Measurements from ENCODE around the gene KPNA1. TPM values are rescaled to one million over a fixed set of nuclear protein-coding genes. Genes with fewer than 3 reads are reported as not detected.

Gene KPNA1
- total and polyA plus RNA-seq, 2 experiments from 2014 or later, result 19.8 to 30.1 TPM

DNA sequence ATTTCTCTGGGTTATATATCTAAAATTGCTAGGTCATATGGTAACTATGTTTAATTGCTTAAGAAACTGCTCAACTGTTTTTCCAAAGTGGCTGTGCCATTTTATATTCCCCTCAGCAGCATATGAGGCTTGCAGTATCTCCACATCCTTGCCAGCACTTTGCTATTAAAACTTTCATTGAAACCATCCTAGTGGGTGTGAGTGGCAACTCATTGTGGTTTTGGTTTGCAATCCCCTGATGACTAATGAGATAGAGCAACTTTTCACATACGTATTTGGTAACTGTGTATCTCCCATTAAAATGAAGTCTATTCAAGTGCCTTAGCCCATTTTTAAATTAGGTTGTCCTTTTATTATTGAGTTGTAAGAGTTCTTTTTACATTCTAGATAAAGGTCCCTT lies 17.3 kb downstream of the KPNA1 start:
- DNase-seq (ENCODE audit: low spot score) (no peak), ATAC-seq (no peak)
- Histone ChIP-seq H3K4me3 (no peak overlapping the region), H3K36me3 (ENCODE audit: insufficient read depth) (peaks cover 5% of the 10 kb centered on the region; the same call in 1 of the 2 replicates), H3K27ac (ENCODE audit: low read depth) (no peak overlapping the region), H3K4me1 (ENCODE audit: insufficient read depth) (peaks cover 38% of the 10 kb centered on the region), H2AFZ (no peak overlapping the region), H3K79me2 (replicated peaks; ENCODE audit: insufficient read depth) (peaks cover 73% of the 10 kb centered on the region), H3K27me3 (ENCODE audit: insufficient read depth) (no peaks in the 10 kb centered on the region), H3F3A (replicated peaks; ENCODE audit: low read depth) (no peaks in the 10 kb centered on the region), H3K4me2 (no peak overlapping the region), H3K9me2 (ENCODE audit: insufficient read depth) (no peaks in the 10 kb centered on the region), H4K20me1 (replicated peaks; ENCODE audit: insufficient read depth) (peaks cover 20% of the 10 kb centered on the region)
- Mint-ChIP-seq H3K9me3 (no peaks in the 10 kb centered on the region), H3K27ac (no peak overlapping the region; the same call in 1 of the 2 replicates), H3K27me3 (ENCODE audit: insufficient read depth, low read depth, poor library complexity) (no peaks in the 10 kb centered on the region), H3K4me1 (peaks cover 32% of the 10 kb centered on the region), H3K36me3 (ENCODE audit: low read depth) (peaks cover 22% of the 10 kb centered on the region), H3K4me3 (no peak overlapping the region)
- TF ChIP-seq EZH2 (IDR thresholded peaks at IDR 0.05; ENCODE audit: low read depth, unreplicated experiment) (no peak), JUNB (IDR thresholded peaks at IDR 0.05; ENCODE audit: unreplicated experiment) (no peak), STAT1 (IDR thresholded peaks at IDR 0.05; ENCODE audit: unreplicated experiment) (no peak), NANOG (IDR thresholded peaks at IDR 0.05; ENCODE audit: borderline replicate concordance) (no peak), CREB1 (CRISPR knock-in tag; IDR thresholded peaks at IDR 0.05; ENCODE audit: low read depth) (no peak), EZH2phosphoT487 (IDR thresholded peaks at IDR 0.05; ENCODE audit: unreplicated experiment) (no peak), POLR2AphosphoS5 (IDR thresholded peaks at IDR 0.05; ENCODE audit: low read depth) (no peak), ZNF114 (CRISPR knock-in tag; IDR thresholded peaks at IDR 0.05) (no peak)
- TF ChIP-seq, protein P1, sequence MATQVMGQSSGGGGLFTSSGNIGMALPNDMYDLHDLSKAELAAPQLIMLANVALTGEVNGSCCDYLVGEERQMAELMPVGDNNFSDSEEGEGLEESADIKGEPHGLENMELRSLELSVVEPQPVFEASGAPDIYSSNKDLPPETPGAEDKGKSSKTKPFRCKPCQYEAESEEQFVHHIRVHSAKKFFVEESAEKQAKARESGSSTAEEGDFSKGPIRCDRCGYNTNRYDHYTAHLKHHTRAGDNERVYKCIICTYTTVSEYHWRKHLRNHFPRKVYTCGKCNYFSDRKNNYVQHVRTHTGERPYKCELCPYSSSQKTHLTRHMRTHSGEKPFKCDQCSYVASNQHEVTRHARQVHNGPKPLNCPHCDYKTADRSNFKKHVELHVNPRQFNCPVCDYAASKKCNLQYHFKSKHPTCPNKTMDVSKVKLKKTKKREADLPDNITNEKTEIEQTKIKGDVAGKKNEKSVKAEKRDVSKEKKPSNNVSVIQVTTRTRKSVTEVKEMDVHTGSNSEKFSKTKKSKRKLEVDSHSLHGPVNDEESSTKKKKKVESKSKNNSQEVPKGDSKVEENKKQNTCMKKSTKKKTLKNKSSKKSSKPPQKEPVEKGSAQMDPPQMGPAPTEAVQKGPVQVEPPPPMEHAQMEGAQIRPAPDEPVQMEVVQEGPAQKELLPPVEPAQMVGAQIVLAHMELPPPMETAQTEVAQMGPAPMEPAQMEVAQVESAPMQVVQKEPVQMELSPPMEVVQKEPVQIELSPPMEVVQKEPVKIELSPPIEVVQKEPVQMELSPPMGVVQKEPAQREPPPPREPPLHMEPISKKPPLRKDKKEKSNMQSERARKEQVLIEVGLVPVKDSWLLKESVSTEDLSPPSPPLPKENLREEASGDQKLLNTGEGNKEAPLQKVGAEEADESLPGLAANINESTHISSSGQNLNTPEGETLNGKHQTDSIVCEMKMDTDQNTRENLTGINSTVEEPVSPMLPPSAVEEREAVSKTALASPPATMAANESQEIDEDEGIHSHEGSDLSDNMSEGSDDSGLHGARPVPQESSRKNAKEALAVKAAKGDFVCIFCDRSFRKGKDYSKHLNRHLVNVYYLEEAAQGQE (IDR thresholded peaks at IDR 0.05; ENCODE audit: unreplicated experiment), result no peak
- TF ChIP-seq, protein P2, sequence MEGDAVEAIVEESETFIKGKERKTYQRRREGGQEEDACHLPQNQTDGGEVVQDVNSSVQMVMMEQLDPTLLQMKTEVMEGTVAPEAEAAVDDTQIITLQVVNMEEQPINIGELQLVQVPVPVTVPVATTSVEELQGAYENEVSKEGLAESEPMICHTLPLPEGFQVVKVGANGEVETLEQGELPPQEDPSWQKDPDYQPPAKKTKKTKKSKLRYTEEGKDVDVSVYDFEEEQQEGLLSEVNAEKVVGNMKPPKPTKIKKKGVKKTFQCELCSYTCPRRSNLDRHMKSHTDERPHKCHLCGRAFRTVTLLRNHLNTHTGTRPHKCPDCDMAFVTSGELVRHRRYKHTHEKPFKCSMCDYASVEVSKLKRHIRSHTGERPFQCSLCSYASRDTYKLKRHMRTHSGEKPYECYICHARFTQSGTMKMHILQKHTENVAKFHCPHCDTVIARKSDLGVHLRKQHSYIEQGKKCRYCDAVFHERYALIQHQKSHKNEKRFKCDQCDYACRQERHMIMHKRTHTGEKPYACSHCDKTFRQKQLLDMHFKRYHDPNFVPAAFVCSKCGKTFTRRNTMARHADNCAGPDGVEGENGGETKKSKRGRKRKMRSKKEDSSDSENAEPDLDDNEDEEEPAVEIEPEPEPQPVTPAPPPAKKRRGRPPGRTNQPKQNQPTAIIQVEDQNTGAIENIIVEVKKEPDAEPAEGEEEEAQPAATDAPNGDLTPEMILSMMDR (conservative IDR thresholded peaks at IDR 0.05; ENCODE audit: low read depth in 2 of 2), result no peak
- TF ChIP-seq, protein P3, sequence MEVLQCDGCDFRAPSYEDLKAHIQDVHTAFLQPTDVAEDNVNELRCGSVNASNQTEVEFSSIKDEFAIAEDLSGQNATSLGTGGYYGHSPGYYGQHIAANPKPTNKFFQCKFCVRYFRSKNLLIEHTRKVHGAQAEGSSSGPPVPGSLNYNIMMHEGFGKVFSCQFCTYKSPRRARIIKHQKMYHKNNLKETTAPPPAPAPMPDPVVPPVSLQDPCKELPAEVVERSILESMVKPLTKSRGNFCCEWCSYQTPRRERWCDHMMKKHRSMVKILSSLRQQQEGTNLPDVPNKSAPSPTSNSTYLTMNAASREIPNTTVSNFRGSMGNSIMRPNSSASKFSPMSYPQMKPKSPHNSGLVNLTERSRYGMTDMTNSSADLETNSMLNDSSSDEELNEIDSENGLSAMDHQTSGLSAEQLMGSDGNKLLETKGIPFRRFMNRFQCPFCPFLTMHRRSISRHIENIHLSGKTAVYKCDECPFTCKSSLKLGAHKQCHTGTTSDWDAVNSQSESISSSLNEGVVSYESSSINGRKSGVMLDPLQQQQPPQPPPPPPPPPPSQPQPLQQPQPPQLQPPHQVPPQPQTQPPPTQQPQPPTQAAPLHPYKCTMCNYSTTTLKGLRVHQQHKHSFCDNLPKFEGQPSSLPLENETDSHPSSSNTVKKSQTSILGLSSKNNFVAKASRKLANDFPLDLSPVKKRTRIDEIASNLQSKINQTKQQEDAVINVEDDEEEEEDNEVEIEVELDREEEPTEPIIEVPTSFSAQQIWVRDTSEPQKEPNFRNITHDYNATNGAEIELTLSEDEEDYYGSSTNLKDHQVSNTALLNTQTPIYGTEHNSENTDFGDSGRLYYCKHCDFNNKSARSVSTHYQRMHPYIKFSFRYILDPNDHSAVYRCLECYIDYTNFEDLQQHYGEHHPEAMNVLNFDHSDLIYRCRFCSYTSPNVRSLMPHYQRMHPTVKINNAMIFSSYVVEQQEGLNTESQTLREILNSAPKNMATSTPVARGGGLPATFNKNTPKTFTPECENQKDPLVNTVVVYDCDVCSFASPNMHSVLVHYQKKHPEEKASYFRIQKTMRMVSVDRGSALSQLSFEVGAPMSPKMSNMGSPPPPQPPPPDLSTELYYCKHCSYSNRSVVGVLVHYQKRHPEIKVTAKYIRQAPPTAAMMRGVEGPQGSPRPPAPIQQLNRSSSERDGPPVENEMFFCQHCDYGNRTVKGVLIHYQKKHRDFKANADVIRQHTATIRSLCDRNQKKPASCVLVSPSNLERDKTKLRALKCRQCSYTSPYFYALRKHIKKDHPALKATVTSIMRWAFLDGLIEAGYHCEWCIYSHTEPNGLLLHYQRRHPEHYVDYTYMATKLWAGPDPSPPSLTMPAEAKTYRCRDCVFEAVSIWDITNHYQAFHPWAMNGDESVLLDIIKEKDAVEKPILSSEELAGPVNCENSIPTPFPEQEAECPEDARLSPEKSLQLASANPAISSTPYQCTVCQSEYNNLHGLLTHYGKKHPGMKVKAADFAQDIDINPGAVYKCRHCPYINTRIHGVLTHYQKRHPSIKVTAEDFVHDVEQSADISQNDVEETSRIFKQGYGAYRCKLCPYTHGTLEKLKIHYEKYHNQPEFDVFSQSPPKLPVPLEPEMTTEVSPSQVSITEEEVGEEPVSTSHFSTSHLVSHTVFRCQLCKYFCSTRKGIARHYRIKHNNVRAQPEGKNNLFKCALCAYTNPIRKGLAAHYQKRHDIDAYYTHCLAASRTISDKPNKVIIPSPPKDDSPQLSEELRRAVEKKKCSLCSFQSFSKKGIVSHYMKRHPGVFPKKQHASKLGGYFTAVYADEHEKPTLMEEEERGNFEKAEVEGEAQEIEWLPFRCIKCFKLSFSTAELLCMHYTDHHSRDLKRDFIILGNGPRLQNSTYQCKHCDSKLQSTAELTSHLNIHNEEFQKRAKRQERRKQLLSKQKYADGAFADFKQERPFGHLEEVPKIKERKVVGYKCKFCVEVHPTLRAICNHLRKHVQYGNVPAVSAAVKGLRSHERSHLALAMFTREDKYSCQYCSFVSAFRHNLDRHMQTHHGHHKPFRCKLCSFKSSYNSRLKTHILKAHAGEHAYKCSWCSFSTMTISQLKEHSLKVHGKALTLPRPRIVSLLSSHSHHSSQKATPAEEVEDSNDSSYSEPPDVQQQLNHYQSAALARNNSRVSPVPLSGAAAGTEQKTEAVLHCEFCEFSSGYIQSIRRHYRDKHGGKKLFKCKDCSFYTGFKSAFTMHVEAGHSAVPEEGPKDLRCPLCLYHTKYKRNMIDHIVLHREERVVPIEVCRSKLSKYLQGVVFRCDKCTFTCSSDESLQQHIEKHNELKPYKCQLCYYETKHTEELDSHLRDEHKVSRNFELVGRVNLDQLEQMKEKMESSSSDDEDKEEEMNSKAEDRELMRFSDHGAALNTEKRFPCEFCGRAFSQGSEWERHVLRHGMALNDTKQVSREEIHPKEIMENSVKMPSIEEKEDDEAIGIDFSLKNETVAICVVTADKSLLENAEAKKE (CRISPR knock-in tag; IDR thresholded peaks at IDR 0.05), result no peak

Data from GM23338 (cell line).